H1 (cell line): ENCODE measurements around the gene PRSS2.
"Not testable (repeated sequence)": the region's sequence is repeated elsewhere in the genome, so short reads cannot be mapped to it uniquely, and the experiment has no call there.

Source experiments
- ATF3 ChIP-seq: IDR thresholded peaks from 2 replicates; pipeline ENCODE4 v1.6.1; 2011; ENCODE audit warnings: low read depth, mild to moderate bottlenecking, low read length; ENCODE audit not compliant: insufficient read depth
- CHD1 ChIP-seq: IDR thresholded peaks from 2 replicates; pipeline ENCODE4 v1.6.1; 2012; ENCODE audit warnings: low read depth, low read length, improper control_type of control experiment
- CTCF ChIP-seq, 3 experiments: IDR thresholded peaks; 1 replicate in 2 of 3; 2 replicates in 1 of 3; pipeline versions ENCODE4 v1.5.1 to v1.6.1; 2011; ENCODE audit warnings: low read length in 3 of 3, mild to moderate bottlenecking in 3 of 3, inconsistent platforms in 2 of 3, low read depth in 1 of 3, moderate library complexity in 1 of 3; ENCODE audit not compliant: insufficient read depth in 1 of 3; ENCODE audit errors: control extremely low read depth in 1 of 3
- EP300 ChIP-seq, 2 experiments: IDR thresholded peaks; 1 replicate in 1 of 2; 2 replicates in 1 of 2; pipeline ENCODE4 v1.6.1; 2011 to 2012; ENCODE audit warnings: low read depth in 2 of 2, low read length in 2 of 2, mild to moderate bottlenecking in 2 of 2, borderline replicate concordance in 1 of 2, inconsistent platforms in 1 of 2, moderate library complexity in 1 of 2
- EZH2 ChIP-seq: fragments of 200-600 bp; sonication (generic); IDR thresholded peaks from 2 replicates; pipeline ENCODE4 v1.7.1; 2012; ENCODE audit warnings: low read depth, mild to moderate bottlenecking, moderate library complexity, low read length, inconsistent platforms; ENCODE audit not compliant: severe bottlenecking
- MAFK ChIP-seq: IDR thresholded peaks from 2 replicates; pipeline ENCODE4 v1.6.1; 2012; ENCODE audit warnings: low read depth, mild to moderate bottlenecking, improper control_type of control experiment, low read length
- MAX ChIP-seq: IDR thresholded peaks from 2 replicates; pipeline ENCODE4 v1.6.1; 2012; ENCODE audit warnings: inconsistent platforms
- POLR2A ChIP-seq, 2 experiments: IDR thresholded peaks; 1 replicate in 1 of 2; 2 replicates in 1 of 2; pipeline ENCODE4 v1.6.1; 2011; ENCODE audit warnings: low read depth in 2 of 2, low read length in 2 of 2, mild to moderate bottlenecking in 2 of 2; ENCODE audit errors: control extremely low read depth in 1 of 2
- SP1 ChIP-seq: IDR thresholded peaks from 2 replicates; pipeline ENCODE4 v1.6.1; 2011; ENCODE audit warnings: low read depth, low read length
- YY1 ChIP-seq: IDR thresholded peaks from 2 replicates; pipeline ENCODE4 v1.6.1; 2011; ENCODE audit warnings: low read depth, mild to moderate bottlenecking, low read length
- ZNF274 ChIP-seq: IDR thresholded peaks from 2 replicates; pipeline ENCODE4 v1.7.0; 2012; ENCODE audit warnings: low read length, borderline replicate concordance; ENCODE audit errors: extremely low read depth
- TF ChIP-seq, protein P1 (sequence below): IDR thresholded peaks from 2 replicates; pipeline ENCODE4 v1.6.1; 2011; ENCODE audit warnings: low read length, improper control_type of control experiment

DNA sequence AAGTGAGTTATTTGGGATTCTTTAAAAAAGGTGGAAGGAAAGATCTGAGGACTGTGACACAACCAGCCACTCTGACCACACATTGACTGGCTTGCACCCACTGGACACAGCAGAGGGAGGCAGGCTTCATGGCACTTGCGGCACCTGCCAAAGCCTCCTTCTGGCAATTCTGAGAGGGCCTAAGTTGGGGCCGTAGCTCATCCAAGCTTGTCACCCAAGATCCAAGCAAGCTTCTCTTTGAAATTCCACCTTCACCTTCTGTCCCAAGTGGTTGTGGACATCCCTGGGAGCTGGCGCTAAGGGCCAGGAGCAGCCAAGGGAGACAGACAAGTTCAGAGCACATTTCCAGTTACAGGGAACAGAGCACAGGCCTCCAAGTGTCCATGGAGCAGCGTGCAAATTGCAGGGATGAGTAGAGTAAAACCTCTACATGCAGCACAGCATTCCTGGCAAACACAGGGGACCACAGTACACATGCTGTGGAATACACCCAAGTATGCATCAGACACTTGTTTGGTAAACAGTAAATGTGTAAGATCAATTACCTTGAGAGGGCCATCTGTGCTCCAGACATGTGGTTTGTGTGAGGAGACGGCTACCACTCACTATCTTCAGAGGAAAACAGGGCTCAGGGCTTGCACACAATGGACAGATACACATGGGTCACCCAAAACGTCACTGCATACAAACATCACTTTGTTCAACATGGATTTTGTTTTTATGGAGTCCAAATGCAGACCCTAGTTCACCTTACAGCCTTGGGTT is 4.8 kb downstream of the PRSS2 start:
- TF ChIP-seq, protein P1, sequence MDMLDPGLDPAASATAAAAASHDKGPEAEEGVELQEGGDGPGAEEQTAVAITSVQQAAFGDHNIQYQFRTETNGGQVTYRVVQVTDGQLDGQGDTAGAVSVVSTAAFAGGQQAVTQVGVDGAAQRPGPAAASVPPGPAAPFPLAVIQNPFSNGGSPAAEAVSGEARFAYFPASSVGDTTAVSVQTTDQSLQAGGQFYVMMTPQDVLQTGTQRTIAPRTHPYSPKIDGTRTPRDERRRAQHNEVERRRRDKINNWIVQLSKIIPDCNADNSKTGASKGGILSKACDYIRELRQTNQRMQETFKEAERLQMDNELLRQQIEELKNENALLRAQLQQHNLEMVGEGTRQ = not testable (repeated sequence)
- TF ChIP-seq SP1; CHD1; ZNF274; CTCF (IDR thresholded peaks at IDR 0.05; ENCODE audit: control extremely low read depth in 1 of 3, insufficient read depth in 1 of 3, low read depth in 1 of 3, low read length in 3 of 3); POLR2A (IDR thresholded peaks at IDR 0.05; ENCODE audit: control extremely low read depth in 1 of 2, low read depth in 2 of 2, low read length in 2 of 2); EZH2; YY1; EP300 (IDR thresholded peaks at IDR 0.05; ENCODE audit: borderline replicate concordance in 1 of 2, low read depth in 2 of 2, low read length in 2 of 2); MAX; MAFK; ATF3: not testable (repeated sequence)
